IPS-NIHi7 (cell line): ENCODE data around the gene KCNMB1.

ENCODE experiments used
- DNase-seq: peaks from one replicate; pipeline ENCODE4 v3.0.0; 2012; ENCODE audit warnings: mixed read lengths; ENCODE audit errors: extremely low spot score

The KCNMB1 gene

GRCh38 chr5:170388818-170389549 is at the start of gene KCNMB1:
Gene KCNMB1 (minus strand): TSS chr5:170389367. CDS start chr5:170385447, 3,920 bp downstream.
- no peak for DNase-seq

GRCh38 chr5:170438581-170438980 is 49.4 kb upstream of the KCNMB1 start:
- DNase-seq = no peak

- DNase-seq = no peak
Observed at GRCh38 chr5:170437621-170438375, 48.6 kb upstream of the KCNMB1 start.

- DNase-seq = no peak
Observed at GRCh38 chr5:170436335-170436734, 47.2 kb upstream of the KCNMB1 start.

- DNase-seq = peak; percentile 85
Observed at GRCh38 chr5:170434966-170435605, 45.9 kb upstream of the KCNMB1 start.

DNA sequence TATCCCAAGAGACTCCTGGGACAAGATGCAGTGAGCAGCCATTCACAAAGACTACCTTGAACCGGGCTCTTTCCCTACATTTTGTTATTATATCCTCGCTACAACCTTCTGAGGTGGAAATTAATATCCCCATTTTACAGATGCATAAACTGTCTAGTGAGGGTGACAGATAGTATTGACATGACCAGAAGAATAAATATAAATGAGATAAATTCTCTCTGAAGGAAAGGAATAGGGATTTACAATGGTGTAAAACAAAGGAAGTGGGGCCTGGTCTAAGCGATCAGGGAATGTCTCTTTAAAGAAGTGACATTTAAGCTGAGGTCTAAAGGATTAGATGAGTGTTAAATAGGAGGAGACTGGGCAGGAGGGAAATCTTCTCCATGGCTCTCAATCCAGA is 43.5 kb upstream of the KCNMB1 start:
- no peak for DNase-seq

GRCh38 chr5:170431571-170431970 is 42.4 kb upstream of the KCNMB1 start:
- no peak for DNase-seq

DNA sequence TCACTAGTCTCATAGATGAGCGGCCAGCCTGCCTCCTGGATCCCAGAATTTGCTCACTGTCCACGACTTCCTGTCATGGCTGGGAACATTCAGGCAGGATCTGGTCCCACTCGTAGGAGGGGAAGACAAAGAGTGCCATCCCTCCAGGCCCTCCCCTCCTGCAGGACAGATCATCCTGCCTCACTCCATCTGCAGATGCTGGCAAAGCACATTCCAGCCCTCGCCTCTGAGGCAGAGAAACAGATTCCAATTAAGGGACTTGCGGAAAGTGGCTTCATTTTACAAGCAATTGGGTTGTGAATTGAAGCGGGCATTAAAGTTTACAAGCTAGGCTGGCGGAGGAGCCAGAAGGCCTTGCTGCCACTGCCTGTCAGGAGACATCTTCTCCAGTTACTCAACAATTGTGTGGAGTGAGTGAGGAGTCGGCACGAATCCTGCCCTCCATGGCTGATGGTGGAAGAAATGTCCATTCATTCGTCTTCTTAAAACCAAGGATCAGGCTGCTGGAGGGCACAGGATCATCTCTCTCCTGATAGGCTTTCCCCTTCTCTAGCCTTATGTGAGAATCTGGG is 41.8 kb upstream of the KCNMB1 start:
- no peak for DNase-seq

GRCh38 chr5:170430256-170430655 is 41.1 kb upstream of the KCNMB1 start:
- DNase-seq = no peak

DNA sequence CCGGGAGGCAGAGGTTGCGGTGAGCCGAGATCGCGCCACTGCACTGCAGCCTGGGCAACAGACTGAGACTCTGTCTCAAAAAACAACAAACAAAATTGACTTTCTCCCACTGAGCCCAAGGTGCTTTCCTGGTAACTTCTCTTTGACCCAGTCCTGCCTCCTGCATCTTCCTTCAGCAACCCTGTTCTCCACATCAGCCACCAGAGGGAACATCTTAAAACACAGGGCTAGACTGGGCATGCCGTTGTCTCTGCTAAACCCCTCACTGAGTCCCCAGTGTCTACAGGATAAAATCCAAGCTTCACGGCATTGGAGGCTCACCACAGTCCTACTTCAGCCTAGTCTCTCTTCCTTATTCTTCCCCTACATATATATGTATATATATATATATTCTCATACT is 39.8 kb upstream of the KCNMB1 start:
- peak; percentile 48 for DNase-seq

- DNase-seq = no peak
Observed at GRCh38 chr5:170427672-170428236, 38.6 kb upstream of the KCNMB1 start.

DNA sequence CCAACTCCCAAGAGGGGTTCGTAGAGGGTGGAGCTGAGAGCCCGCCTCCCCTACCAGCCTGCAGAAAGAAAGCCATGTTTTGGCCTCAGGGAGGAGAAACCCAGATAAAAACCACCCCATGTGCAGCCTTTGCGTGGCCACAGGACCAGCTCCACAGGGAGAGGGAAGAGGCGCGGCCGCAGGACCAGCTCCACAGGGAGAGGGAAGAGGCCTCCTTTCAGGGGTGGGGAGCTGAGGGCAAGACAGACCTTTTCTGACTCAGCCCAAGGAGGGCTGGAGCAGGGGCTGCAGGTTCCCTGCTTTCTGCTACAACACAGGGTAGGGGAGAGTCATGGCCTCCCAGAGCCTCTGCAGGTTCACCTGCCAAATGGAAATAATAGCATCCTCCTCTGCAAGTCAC is 37.6 kb upstream of the KCNMB1 start:
- no peak for DNase-seq

DNA sequence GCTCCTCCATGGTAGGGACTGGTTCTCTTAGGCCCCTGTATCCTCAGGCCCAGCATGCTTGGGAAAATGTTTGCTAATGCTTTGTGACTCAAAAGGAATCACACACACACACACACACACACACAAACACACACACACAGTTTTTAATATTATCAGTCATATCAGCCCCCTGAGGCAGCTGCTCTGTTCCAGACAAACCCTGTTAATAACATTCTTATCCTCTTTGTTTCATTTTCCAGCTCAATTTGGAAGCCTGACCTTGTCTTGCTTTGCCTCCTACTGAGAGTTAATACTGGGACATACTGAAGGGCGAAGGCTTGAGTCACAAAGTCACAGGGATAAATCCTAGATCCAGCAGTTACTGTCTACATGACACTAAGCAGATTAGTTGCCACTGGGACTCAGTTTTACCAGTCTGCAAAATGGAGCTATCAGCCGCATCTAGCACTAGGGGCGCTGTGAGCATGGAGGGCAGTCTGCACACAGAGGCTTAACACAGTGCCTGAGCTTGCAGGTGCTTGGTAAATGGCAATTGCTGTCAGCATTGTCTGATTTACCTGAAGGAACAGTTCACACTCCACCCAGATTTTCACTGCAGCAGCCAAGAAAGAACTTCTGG is 37.1 kb upstream of the KCNMB1 start:
- no peak for DNase-seq

DNA sequence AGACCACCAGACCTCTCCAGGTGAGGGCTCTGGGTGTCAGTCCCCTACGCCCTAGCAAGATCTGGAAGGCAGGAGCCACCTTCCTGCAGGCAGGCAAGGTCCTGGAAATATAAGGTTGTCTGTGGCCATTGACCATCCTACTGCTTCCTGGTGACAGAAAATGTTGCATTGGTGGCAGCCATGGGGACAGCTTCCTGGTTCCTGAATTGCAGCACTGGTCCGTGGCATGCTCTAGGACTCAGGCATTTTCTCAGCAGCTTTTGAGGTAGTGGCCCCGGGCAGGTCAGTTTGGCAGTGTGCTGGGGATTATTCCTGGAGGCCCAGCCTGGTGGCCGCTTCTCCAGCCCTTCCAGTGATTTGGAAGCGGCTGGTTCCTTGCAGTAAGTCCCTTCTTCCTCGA is 36.6 kb upstream of the KCNMB1 start:
- no peak for DNase-seq

- DNase-seq = no peak
Observed at GRCh38 chr5:170424629-170425028, 35.5 kb upstream of the KCNMB1 start.

DNA sequence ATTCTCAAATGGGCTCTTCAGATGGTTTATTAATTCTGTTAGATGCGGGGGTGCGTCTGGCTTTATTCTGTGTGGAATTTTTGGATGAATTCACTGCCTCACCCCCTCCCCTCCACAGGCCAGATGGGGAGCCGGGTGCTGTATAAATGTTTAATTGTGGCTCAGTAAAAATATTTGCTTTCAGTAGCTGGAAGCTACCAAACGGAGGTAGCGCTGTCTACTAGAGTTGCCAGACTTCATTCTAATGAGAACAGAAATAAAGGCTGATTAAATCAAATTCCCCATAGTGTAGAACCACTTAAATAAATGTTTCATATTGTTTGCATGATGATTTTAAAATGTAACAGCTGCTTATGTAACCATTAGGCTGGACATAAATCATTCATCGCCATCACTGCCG is 34.5 kb upstream of the KCNMB1 start:
- no peak for DNase-seq

GRCh38 chr5:170421826-170422225 is 32.7 kb upstream of the KCNMB1 start:
- DNase-seq = no peak

- peak; percentile 89 for DNase-seq
Observed at GRCh38 chr5:170420806-170421412, 31.7 kb upstream of the KCNMB1 start.

GRCh38 chr5:170419643-170420042 is 30.5 kb upstream of the KCNMB1 start:
- no peak for DNase-seq

- no peak for DNase-seq
Observed at GRCh38 chr5:170418736-170419135, 29.6 kb upstream of the KCNMB1 start.

DNA sequence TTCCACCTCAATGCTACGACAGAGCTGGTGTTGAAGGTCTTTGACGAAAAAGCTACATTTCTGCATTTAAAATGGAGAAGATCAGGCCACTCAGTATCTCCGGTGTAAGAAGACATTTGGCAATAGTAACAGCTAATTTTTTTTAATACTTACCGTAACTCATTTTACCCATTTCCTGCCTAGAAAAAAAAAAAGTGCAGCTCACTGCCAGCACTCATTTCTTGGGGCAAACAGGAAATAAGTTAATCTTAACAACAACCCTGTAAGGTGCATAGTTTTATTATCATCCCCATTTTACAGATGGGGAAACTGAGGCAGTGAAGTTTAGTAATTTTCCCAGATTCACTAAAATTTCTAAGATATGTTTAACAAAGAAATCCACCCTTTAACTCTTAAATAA is 27.4 kb upstream of the KCNMB1 start:
- no peak for DNase-seq
